A549 (cell line): ENCODE data around the gene RSRC1.

ENCODE experiments used
- CHD2 ChIP-seq: fragments of 150-350 bp; IDR thresholded peaks from 2 replicates; pipeline ENCODE4 v1.6.1; 2014; ENCODE audit warnings: low read length; ENCODE audit not compliant: partially characterized antibody
- EP300 ChIP-seq, 2 experiments: fragments of >200 bp; sonication (Bioruptor Twin); formaldehyde crosslinking; IDR thresholded peaks; 2 replicates in 1 of 2; 3 replicates in 1 of 2; pipeline ENCODE4 v1.6.1; 2016 to 2017
- FOSL2 ChIP-seq, 2 experiments: fragments of 450-650 bp in 1 of 2; fragments of >200 bp in 1 of 2; sonication (Bioruptor Twin) in 1 of 2; formaldehyde crosslinking; IDR thresholded peaks; 2 replicates each; pipeline versions ENCODE4 v1.5.0 to v1.6.1; 2016 to 2020; ENCODE audit warnings: mild to moderate bottlenecking in 1 of 2, moderate library complexity in 1 of 2
- HDAC2 ChIP-seq: fragments of 200-600 bp; sonication (generic); IDR thresholded peaks from 2 replicates; pipeline ENCODE4 v1.6.1; 2016
- KDM1A ChIP-seq: fragments of 200-600 bp; sonication (generic); IDR thresholded peaks from 2 replicates; pipeline ENCODE4 v1.6.1; 2016; ENCODE audit warnings: low read depth, mild to moderate bottlenecking
- MAFK ChIP-seq: fragments of 450-650 bp; IDR thresholded peaks from 2 replicates; pipeline ENCODE4 v1.6.1; 2014; ENCODE audit not compliant: partially characterized antibody
- NPAS2 ChIP-seq: fragments of 250-450 bp; sonication (Bioruptor Pico); IDR thresholded peaks from 2 replicates; pipeline ENCODE4 v1.8.0; 2022; ENCODE audit warnings: mild to moderate bottlenecking, moderate library complexity, borderline replicate concordance
- POLR2A ChIP-seq: IDR thresholded peaks from 2 replicates; pipeline ENCODE4 v1.6.1; 2012; ENCODE audit warnings: mild to moderate bottlenecking, low read length
- RAD21 ChIP-seq, 2 experiments: fragments of >200 bp in 1 of 2; sonication (Bioruptor Twin) in 1 of 2; formaldehyde crosslinking in 1 of 2; IDR thresholded peaks in 1 of 2; conservative IDR thresholded peaks in 1 of 2; 2 replicates in 1 of 2; 3 replicates in 1 of 2; pipeline ENCODE4 v1.6.1; 2012 to 2018; ENCODE audit warnings: inconsistent platforms in 1 of 2
- TP53 ChIP-seq: fragments of 250-450 bp; sonication (Bioruptor Pico); IDR thresholded peaks from 2 replicates; pipeline ENCODE4 v1.5.0; 2021; ENCODE audit warnings: mild to moderate bottlenecking, moderate library complexity
- TF ChIP-seq, protein P1 (sequence below): fragments of >200 bp; sonication (Bioruptor Twin); formaldehyde crosslinking; IDR thresholded peaks from 3 replicates; pipeline ENCODE4 v1.5.1; 2016
- TF ChIP-seq, protein P2 (sequence below): fragments of 250-450 bp; sonication (Bioruptor Pico); IDR thresholded peaks from 2 replicates; pipeline ENCODE4 v1.5.0; 2021; ENCODE audit warnings: mild to moderate bottlenecking, moderate library complexity, borderline replicate concordance
- TF ChIP-seq, protein P3 (sequence below): IDR thresholded peaks from 2 replicates; pipeline ENCODE4 v1.6.1; 2012; ENCODE audit warnings: low read depth, borderline replicate concordance

DNA sequence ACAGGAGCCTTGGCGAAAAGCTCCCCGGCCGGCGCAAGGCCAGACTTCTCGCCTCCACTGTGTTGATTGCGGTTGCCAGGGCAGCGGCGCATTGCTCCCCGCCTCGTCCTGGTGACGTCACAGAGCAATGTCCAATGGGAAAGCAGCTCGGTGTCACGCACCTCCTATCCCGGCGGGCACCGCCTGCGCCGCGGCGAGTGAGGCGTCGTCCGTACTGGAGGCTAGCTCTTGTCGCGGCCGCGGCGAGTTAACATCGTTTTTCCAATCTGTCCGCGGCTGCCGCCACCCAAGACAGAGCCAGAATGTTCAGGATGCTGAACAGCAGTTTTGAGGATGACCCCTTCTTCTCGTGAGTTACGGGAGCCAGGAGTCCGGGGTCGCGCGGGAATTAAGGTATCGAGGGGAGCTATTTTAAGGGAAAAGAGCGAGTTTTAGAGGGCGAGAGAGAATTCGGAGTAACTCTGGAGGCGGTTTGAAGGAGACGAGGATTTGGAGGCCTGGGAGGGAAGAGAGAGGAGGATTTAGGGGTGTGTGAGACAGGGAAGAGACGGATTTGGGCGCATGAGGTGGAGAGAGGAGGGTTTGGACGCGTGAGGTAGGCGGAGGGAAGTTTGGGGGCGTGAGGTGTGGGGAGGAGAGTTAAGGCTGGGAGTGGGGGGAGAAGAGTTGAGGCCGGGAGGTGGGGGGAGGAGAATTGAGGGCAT, 461.3 kb downstream of the RSRC1 start, which contains the start of gene MLF1:
- TF ChIP-seq, protein P1, sequence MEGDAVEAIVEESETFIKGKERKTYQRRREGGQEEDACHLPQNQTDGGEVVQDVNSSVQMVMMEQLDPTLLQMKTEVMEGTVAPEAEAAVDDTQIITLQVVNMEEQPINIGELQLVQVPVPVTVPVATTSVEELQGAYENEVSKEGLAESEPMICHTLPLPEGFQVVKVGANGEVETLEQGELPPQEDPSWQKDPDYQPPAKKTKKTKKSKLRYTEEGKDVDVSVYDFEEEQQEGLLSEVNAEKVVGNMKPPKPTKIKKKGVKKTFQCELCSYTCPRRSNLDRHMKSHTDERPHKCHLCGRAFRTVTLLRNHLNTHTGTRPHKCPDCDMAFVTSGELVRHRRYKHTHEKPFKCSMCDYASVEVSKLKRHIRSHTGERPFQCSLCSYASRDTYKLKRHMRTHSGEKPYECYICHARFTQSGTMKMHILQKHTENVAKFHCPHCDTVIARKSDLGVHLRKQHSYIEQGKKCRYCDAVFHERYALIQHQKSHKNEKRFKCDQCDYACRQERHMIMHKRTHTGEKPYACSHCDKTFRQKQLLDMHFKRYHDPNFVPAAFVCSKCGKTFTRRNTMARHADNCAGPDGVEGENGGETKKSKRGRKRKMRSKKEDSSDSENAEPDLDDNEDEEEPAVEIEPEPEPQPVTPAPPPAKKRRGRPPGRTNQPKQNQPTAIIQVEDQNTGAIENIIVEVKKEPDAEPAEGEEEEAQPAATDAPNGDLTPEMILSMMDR, result no peak
- TF ChIP-seq NPAS2 (CRISPR knock-in tag), result no peak
- TF ChIP-seq, protein P2, sequence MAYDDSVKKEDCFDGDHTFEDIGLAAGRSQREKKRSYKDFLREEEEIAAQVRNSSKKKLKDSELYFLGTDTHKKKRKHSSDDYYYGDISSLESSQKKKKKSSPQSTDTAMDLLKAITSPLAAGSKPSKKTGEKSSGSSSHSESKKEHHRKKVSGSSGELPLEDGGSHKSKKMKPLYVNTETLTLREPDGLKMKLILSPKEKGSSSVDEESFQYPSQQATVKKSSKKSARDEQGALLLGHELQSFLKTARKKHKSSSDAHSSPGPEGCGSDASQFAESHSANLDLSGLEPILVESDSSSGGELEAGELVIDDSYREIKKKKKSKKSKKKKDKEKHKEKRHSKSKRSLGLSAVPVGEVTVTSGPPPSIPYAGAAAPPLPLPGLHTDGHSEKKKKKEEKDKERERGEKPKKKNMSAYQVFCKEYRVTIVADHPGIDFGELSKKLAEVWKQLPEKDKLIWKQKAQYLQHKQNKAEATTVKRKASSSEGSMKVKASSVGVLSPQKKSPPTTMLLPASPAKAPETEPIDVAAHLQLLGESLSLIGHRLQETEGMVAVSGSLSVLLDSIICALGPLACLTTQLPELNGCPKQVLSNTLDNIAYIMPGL (CRISPR knock-in tag), result no peak
- no peak for TF ChIP-seq CHD2
- TF ChIP-seq FOSL2 (IDR thresholded peaks at IDR 0.05), result no peak
- TF ChIP-seq FOSL2 (CRISPR knock-in tag; IDR thresholded peaks at IDR 0.05), result no peak
- no peak for TF ChIP-seq TP53 (CRISPR knock-in tag)
- TF ChIP-seq RAD21 (conservative IDR thresholded peaks at IDR 0.05 in 1 of 2, IDR thresholded peaks at IDR 0.05 in 1 of 2), result no peak
- peak; percentile 55 for TF ChIP-seq POLR2A
- no peak for TF ChIP-seq MAFK
- no peak for TF ChIP-seq HDAC2
- TF ChIP-seq, protein P3, sequence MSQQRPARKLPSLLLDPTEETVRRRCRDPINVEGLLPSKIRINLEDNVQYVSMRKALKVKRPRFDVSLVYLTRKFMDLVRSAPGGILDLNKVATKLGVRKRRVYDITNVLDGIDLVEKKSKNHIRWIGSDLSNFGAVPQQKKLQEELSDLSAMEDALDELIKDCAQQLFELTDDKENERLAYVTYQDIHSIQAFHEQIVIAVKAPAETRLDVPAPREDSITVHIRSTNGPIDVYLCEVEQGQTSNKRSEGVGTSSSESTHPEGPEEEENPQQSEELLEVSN, result peak; percentile 98
- TF ChIP-seq EP300 (IDR thresholded peaks at IDR 0.05), result no peak
- no peak for TF ChIP-seq KDM1A
